Transverse colon (tissue), 3 donors: ENCODE data around the gene TEAD4.

Experiments
- POLR2A ChIP-seq: fragments of 450-650 bp; IDR thresholded peaks from one replicate; pipeline ENCODE4 v1.6.1; 2016; ENCODE audit warnings: antibody characterized with exemption, mild to moderate bottlenecking, moderate library complexity
- TF ChIP-seq, protein P1 (sequence below), 5 experiments: fragments of 200-600 bp in 3 of 5; fragments of 450-650 bp in 2 of 5; sonication (generic) in 3 of 5; IDR thresholded peaks; 1 replicate in 2 of 5; 2 replicates in 3 of 5; pipeline ENCODE4 v1.5.1; 2016 to 2017; ENCODE audit warnings: antibody characterized with exemption in 5 of 5, inconsistent platforms in 3 of 5, mild to moderate bottlenecking in 2 of 5, moderate library complexity in 1 of 5

DNA sequence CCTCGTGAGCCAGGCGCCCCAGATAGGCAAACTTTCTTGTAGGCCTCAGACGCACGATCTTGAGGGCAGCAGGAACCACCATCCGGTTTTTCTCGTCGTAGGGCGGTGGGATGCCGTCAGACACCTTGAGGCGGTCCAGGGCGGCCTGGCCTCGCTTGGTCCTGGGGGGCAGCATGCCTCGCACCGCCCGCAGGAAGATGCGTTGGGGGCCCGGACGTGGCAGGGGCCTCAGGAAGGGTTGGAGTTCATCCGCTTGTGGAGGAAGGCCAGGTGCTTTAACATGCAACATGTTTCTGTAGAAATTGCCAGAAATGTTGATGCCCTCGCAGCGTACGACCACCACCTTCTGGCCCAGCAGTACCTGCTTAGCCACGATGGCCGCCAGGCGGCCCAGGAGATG lies 112.5 kb downstream of the TEAD4 start:
- TF ChIP-seq, protein P1, sequence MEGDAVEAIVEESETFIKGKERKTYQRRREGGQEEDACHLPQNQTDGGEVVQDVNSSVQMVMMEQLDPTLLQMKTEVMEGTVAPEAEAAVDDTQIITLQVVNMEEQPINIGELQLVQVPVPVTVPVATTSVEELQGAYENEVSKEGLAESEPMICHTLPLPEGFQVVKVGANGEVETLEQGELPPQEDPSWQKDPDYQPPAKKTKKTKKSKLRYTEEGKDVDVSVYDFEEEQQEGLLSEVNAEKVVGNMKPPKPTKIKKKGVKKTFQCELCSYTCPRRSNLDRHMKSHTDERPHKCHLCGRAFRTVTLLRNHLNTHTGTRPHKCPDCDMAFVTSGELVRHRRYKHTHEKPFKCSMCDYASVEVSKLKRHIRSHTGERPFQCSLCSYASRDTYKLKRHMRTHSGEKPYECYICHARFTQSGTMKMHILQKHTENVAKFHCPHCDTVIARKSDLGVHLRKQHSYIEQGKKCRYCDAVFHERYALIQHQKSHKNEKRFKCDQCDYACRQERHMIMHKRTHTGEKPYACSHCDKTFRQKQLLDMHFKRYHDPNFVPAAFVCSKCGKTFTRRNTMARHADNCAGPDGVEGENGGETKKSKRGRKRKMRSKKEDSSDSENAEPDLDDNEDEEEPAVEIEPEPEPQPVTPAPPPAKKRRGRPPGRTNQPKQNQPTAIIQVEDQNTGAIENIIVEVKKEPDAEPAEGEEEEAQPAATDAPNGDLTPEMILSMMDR (IDR thresholded peaks at IDR 0.05) = no peak
- TF ChIP-seq POLR2A = no peak
